Upper lobe of left lung (tissue), 4 donors: ENCODE results near the gene HTRA3.

Experiments
- EP300 ChIP-seq, 4 donors: sonication (generic); formaldehyde crosslinking; IDR thresholded peaks; one replicate each; pipeline ENCODE4 v1.5.1; 2017; ENCODE audit warnings: antibody characterized with exemption in 4 of 4, control low read depth in 2 of 4
- POLR2A ChIP-seq, 4 donors: fragments of 450-650 bp; IDR thresholded peaks; one replicate each; pipeline ENCODE4 v1.5.1; 2016 to 2017; ENCODE audit warnings: antibody characterized with exemption in 4 of 4, mild to moderate bottlenecking in 2 of 4
- POLR2AphosphoS5 ChIP-seq, 2 donors: sonication (generic); formaldehyde crosslinking; IDR thresholded peaks; one replicate each; pipeline ENCODE4 v1.5.1; 2017; ENCODE audit warnings: antibody characterized with exemption in 2 of 2

GRCh38 chr4:8221985-8222384 is 47.6 kb upstream of the HTRA3 start:
- TF ChIP-seq POLR2A (IDR thresholded peaks at IDR 0.05) (no peak), EP300 (IDR thresholded peaks at IDR 0.05) (no peak), POLR2AphosphoS5 (IDR thresholded peaks at IDR 0.05) (no peak)
